Ishikawa (cell line): ENCODE results near the gene PPM1F.

Source experiments
- CEBPB ChIP-seq: IDR thresholded peaks from 2 replicates; pipeline ENCODE4 v1.6.1; 2012
- CREB1 ChIP-seq: IDR thresholded peaks from 2 replicates; pipeline ENCODE4 v1.6.1; 2012; ENCODE audit warnings: low read depth
- EGR1 ChIP-seq: IDR thresholded peaks from 2 replicates; pipeline ENCODE4 v1.6.1; 2012
- EP300 ChIP-seq: IDR thresholded peaks from 2 replicates; pipeline ENCODE4 v1.6.1; 2012; ENCODE audit warnings: borderline replicate concordance
- FOXM1 ChIP-seq: IDR thresholded peaks from 2 replicates; pipeline ENCODE4 v1.6.1; 2012; ENCODE audit warnings: low read depth, borderline replicate concordance
- MAX ChIP-seq: IDR thresholded peaks from 2 replicates; pipeline ENCODE4 v1.6.1; 2012
- NFIC ChIP-seq: IDR thresholded peaks from 2 replicates; pipeline ENCODE4 v1.6.1; 2012
- RAD21 ChIP-seq: IDR thresholded peaks from 2 replicates; pipeline ENCODE4 v1.6.1; 2012; ENCODE audit warnings: low read depth
- TAF1 ChIP-seq: IDR thresholded peaks from 2 replicates; pipeline ENCODE4 v1.6.1; 2012; ENCODE audit warnings: low read depth, mild to moderate bottlenecking
- TCF12 ChIP-seq: IDR thresholded peaks from 2 replicates; pipeline ENCODE4 v1.6.1; 2012; ENCODE audit warnings: low read depth
- TEAD4 ChIP-seq: IDR thresholded peaks from 2 replicates; pipeline ENCODE4 v1.6.1; 2012
- YY1 ChIP-seq: IDR thresholded peaks from 2 replicates; pipeline ENCODE4 v1.6.1; 2012; ENCODE audit warnings: low read depth
- ZBTB7A ChIP-seq: IDR thresholded peaks from 2 replicates; pipeline ENCODE4 v1.6.1; 2012; ENCODE audit warnings: low read depth
- TF ChIP-seq, protein P1 (sequence below): IDR thresholded peaks from 2 replicates; pipeline ENCODE4 v1.6.1; 2012
- TF ChIP-seq, protein P2 (sequence below): IDR thresholded peaks from 2 replicates; pipeline ENCODE4 v1.6.1; 2012; ENCODE audit warnings: low read depth, mild to moderate bottlenecking

Gene PPM1F

GRCh38 chr22:21966643-21967516 is 14.2 kb upstream of the PPM1F start:
- TF ChIP-seq, protein P1, sequence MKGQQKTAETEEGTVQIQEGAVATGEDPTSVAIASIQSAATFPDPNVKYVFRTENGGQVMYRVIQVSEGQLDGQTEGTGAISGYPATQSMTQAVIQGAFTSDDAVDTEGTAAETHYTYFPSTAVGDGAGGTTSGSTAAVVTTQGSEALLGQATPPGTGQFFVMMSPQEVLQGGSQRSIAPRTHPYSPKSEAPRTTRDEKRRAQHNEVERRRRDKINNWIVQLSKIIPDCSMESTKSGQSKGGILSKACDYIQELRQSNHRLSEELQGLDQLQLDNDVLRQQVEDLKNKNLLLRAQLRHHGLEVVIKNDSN = no peak
- TF ChIP-seq TAF1 = no peak
- no peak for TF ChIP-seq NFIC
- TF ChIP-seq CREB1 = no peak
- no peak for TF ChIP-seq EP300
- TF ChIP-seq TEAD4 = no peak
- no peak for TF ChIP-seq MAX
- no peak for TF ChIP-seq FOXM1
- no peak for TF ChIP-seq YY1
- TF ChIP-seq EGR1 = no peak
- TF ChIP-seq CEBPB = no peak
- no peak for TF ChIP-seq TCF12
- TF ChIP-seq, protein P2, sequence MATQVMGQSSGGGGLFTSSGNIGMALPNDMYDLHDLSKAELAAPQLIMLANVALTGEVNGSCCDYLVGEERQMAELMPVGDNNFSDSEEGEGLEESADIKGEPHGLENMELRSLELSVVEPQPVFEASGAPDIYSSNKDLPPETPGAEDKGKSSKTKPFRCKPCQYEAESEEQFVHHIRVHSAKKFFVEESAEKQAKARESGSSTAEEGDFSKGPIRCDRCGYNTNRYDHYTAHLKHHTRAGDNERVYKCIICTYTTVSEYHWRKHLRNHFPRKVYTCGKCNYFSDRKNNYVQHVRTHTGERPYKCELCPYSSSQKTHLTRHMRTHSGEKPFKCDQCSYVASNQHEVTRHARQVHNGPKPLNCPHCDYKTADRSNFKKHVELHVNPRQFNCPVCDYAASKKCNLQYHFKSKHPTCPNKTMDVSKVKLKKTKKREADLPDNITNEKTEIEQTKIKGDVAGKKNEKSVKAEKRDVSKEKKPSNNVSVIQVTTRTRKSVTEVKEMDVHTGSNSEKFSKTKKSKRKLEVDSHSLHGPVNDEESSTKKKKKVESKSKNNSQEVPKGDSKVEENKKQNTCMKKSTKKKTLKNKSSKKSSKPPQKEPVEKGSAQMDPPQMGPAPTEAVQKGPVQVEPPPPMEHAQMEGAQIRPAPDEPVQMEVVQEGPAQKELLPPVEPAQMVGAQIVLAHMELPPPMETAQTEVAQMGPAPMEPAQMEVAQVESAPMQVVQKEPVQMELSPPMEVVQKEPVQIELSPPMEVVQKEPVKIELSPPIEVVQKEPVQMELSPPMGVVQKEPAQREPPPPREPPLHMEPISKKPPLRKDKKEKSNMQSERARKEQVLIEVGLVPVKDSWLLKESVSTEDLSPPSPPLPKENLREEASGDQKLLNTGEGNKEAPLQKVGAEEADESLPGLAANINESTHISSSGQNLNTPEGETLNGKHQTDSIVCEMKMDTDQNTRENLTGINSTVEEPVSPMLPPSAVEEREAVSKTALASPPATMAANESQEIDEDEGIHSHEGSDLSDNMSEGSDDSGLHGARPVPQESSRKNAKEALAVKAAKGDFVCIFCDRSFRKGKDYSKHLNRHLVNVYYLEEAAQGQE = no peak
- TF ChIP-seq ZBTB7A = no peak
- no peak for TF ChIP-seq RAD21

DNA sequence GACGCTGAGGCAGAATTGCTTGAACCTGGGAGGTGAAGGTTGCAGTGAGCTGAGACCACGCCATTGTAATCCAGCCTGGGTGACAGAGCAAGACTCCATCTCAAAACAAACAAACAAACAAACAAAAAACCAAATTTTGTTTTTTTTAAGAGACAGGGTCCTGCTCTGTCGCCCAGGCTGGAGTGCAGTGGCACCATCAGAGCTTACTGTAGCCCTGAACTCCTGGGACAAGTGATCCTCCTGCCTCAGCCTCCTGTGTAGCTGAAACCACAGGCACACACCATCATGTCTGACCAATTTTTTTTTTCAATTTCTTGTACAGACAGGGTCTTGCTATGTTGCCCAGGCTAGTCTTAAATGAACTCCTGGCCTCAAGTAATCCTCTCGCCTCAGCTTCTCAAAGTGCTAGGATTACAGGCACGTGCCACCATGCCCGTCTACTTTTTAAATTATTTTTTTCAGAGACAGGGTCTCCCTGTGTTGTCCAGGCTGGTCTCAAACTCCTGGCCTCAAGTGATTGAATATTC is 13.2 kb upstream of the PPM1F start:
- TF ChIP-seq, protein P1 = no peak
- no peak for TF ChIP-seq EP300
- TF ChIP-seq RAD21 = no peak
- TF ChIP-seq YY1 = no peak
- no peak for TF ChIP-seq FOXM1
- no peak for TF ChIP-seq TEAD4

GRCh38 chr22:21964918-21965484 is 12.4 kb upstream of the PPM1F start:
- TF ChIP-seq TEAD4 = no peak
- no peak for TF ChIP-seq TAF1
- TF ChIP-seq YY1 = no peak
- TF ChIP-seq EGR1 = no peak
- TF ChIP-seq ZBTB7A = no peak
- TF ChIP-seq RAD21 = no peak
- TF ChIP-seq, protein P1 = no peak
- TF ChIP-seq NFIC = no peak
- no peak for TF ChIP-seq CEBPB
- TF ChIP-seq EP300 = no peak
- TF ChIP-seq FOXM1 = no peak
- no peak for TF ChIP-seq TCF12
- no peak for TF ChIP-seq CREB1

DNA sequence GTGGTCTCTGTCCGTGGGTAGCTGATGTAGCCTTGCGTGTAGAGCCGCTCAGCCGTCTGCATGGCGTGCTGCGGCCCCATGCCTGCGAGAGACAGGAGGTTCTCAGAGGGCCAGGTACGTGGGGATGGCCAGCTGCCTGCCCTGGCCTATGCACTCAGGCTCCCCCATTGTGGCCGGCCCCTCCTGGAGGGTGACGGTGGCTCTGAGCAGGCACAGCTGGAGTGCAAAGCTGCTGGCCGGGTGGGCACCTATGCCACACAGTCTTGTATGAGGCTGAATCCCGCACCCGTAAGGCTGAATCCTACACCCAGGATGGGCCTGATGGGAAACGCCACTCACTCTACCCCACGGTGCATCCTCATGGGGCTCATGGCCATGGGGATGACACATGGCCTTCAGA is 11.6 kb upstream of the PPM1F start:
- TF ChIP-seq TCF12 (no peak), CREB1 (no peak), NFIC (no peak), TEAD4 (no peak), YY1 (no peak), EGR1 (no peak), TAF1 (no peak)
- TF ChIP-seq, protein P1 = no peak

GRCh38 chr22:21963790-21964211 is 11.2 kb upstream of the PPM1F start:
- no peak for TF ChIP-seq EGR1
- TF ChIP-seq MAX = no peak
- no peak for TF ChIP-seq NFIC
- TF ChIP-seq TEAD4 = no peak
- no peak for TF ChIP-seq TCF12
- TF ChIP-seq YY1 = no peak
- TF ChIP-seq RAD21 = no peak
- no peak for TF ChIP-seq CREB1
- no peak for TF ChIP-seq TAF1
- TF ChIP-seq, protein P1 = no peak
- TF ChIP-seq ZBTB7A = no peak

DNA sequence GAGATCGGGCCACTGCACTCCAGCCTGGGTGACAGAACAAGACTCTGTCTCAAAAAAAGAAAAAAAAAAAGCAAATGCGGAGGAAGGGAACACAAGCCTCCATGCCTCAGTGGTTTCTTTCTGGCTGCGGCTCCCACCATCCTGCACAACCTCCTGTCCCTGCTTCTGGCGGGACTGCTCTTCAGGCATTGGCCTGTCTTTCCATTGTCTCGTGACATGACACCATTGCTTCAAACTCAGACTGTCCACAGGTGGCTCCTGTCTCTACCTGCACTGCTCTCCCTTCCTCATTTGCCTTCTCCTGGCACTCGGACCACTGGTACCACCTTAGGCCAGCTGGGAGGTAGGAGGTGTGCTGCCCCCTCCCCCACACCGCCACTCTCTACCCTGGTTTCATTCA is 10.6 kb upstream of the PPM1F start:
- TF ChIP-seq ZBTB7A (no peak), FOXM1 (no peak), CEBPB (no peak), EP300 (no peak), TCF12 (no peak), TAF1 (no peak), RAD21 (no peak)
